Activated T-helper 1 cell treated with anti-CD3 and anti-CD28 coated beads, Interleukin-2, amount 50 U/mL, for 16 hours (primary cell): ENCODE results near the gene ATRNL1.
"Not testable (repeated sequence)": the region's sequence is repeated elsewhere in the genome, so short reads cannot be mapped to it uniquely, and the experiment has no call there.

Source experiments
- DNase-seq, 2 donors: peaks; one replicate each; pipeline ENCODE4 v3.0.0-alpha.2; 2020; ENCODE audit warnings: low read depth in 1 of 2, low spot score in 1 of 2

Gene ATRNL1

DNA sequence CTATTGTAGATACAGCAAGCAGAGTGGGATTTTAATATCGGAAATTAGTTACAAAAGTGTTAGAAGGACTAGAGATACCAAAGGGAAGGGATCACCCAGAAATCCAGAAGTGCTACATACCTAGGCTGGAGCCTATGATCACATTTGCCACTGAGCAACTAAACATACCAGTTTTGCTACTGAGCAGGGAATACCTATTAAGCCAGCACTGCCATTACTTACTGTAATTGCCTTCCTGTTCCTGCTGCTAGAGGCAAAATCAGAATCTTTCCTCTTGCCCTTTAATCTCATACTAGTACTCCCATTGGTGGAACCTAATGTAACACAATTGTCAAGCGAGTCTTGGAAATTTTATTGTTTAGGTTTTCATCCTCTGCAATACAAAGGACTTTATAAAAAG is 121.7 kb downstream of the ATRNL1 start:
- no peak for DNase-seq

DNA sequence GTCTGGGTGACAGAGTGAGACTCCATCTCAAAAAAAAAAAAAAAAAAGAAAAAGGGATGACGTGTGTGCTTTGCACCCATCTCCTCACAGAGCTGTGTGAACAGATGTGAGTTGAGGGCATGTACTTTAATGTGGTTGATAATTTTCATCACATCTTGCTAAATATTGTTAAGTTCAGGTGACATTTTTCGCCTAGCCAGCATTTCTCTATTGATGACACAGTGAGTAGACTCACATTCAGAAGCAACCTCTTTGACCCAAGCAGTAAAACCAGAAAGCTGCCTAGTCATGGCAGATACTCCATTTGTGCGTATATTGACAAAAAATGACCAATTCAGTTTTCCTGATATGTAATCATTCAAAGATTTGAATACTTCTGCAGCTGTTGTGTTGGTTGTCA is 126.0 kb downstream of the ATRNL1 start:
- no peak for DNase-seq

GRCh38 chr10:115222039-115222438 is 128.9 kb downstream of the ATRNL1 start:
- DNase-seq = no peak

- no peak for DNase-seq
These were observed 146.6 kb downstream of the ATRNL1 start for GRCh38 chr10:115239761-115240160.

DNA sequence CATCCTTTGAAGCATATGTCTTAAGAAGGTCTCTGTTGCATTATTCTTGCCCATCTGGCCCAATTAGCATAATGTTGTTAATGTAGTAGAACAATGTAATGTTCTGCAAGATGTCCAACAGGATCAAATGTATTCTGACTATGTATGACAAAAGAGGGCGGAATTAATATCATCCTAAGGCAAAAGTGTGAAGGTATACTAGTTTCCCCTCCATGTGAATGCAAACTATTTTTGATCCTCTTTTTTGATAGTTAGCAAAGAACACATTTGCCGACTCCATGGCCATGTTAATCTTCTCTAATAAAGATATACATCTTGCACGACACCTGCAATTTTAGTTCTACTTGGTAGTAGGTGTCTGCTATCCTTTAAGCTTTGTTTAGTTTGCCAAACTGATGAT is 157.6 kb downstream of the ATRNL1 start:
- DNase-seq = no peak

DNA sequence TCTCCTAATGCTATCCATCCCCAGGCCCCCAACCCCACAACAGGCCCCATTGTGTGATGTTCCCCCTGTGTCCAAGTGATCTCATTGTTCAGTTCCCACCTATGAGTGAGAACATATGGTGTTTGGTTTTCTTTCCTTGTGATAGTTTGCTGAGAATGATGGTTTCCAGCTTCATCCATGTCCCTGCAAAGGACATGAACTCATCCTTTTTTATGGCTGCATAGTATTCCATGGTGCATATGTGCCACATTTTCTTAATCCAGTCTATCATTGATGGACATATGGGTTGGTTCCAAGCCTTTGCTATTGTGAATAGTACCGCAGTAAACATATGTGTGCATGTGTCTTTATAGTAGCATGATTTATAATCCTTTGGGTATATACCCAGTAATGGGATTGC is 160.6 kb downstream of the ATRNL1 start:
- not testable (repeated sequence) for DNase-seq

GRCh38 chr10:115272482-115272881 is 179.3 kb downstream of the ATRNL1 start:
- DNase-seq = no peak

- no peak for DNase-seq
These were observed 185.1 kb downstream of the ATRNL1 start for GRCh38 chr10:115278294-115278693.

- no peak for DNase-seq
These were observed 202.1 kb downstream of the ATRNL1 start for GRCh38 chr10:115295213-115295805.

DNA sequence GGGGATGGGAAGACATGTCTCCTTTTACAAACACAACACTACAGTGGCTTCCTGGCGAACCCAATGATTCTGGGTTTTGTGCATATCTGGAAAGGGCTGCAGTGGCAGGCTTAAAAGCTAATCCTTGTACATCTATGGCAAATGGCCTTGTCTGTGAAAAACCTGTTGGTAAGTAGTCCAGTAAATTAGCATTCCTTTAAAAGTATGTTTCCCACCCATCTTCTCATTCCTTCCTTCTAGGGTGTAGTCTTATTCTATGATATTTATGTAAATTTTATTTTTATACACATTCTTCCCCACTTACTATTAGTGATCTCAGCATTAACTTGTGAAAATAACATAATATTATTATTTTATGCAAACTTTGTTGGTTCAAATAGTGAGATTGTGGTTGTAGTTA is 206.9 kb downstream of the ATRNL1 start:
- DNase-seq = no peak

DNA sequence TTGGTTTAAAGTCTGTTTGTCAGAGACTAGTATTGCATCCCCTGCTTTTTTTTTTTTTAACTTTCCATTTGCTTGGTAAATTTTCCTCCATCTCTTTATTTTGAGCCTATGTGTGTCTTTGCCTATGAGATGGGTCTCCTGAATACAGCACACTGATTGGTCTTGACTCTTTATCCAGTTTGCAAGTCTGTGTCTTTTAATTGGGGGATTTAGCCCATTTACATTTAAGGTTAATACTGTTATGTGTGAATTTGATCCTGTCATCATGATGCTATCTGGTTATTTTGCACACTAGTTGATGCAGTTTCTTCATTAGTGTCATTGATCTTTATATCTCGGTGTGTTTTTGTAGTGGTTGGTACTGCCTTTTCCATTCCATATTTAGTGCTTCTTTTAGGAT is 226.5 kb downstream of the ATRNL1 start:
- not testable (repeated sequence) for DNase-seq

DNA sequence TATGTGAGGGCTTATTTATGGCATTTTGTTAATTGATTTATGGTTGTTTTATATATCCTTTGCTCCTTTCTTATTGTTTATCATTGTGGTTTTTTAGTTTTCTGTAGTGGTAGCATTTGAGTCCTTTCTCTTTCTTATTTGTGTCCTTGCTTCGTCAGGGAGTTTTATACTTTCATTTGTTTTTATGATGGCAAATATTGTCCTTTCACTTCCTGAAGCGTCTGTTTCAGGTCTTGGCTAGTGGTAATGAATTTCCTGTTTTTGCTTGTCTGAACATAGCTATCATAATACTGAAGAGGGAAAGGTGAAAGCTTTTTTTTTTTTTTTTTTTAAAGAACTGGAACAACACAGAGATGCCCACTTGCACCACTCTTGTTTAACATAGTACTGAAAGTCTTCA is 228.2 kb downstream of the ATRNL1 start:
- DNase-seq = no peak

DNA sequence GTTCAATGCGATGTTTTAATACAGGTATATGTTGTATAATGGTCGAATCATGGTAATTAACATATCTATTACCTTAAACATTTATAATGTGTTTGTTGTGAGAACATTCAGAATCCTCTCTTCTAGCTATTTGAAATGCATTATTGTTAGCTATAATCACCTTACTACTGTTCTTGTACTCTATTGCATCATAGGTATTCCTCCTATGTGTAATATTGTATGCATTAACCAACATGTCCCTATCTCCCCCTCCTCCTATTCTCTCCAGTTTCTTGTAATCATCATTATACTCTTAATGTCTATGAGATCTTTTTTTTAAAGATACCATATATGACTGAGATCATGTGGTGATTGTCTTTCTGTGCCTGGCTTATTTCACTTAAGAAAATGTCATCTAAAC is 235.2 kb downstream of the ATRNL1 start:
- no peak for DNase-seq

- DNase-seq = no peak
These were observed 242.2 kb downstream of the ATRNL1 start for GRCh38 chr10:115335366-115335765.

GRCh38 chr10:115355162-115355760 is 262.1 kb downstream of the ATRNL1 start:
- DNase-seq = no peak

DNA sequence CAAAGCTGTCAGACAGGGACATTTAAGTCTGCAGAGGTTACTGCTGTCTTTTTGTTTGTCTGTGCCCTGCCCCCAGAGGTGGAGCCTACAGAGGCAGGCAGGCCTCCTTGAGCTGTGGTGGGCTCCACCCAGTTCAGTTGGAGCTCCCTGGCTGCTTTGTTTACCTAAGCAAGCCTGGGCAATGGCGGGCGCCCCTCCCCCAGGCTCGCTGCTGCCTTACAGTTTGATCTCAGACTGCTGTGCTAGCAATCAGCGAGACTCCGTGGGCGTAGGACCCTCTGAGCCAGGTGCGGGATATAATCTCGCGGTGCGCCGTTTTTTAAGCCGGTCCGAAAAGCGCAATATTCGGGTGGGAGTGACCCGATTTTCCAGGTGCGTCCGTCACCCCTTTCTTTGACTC is 274.8 kb downstream of the ATRNL1 start:
- not testable (repeated sequence) for DNase-seq

GRCh38 chr10:115379064-115379463 is 285.9 kb downstream of the ATRNL1 start:
- no peak for DNase-seq

GRCh38 chr10:115384665-115385064 is 291.5 kb downstream of the ATRNL1 start:
- DNase-seq = no peak

GRCh38 chr10:115390607-115391006 is 297.4 kb downstream of the ATRNL1 start:
- DNase-seq = no peak

GRCh38 chr10:115398026-115398425 is 304.9 kb downstream of the ATRNL1 start:
- DNase-seq = no peak

- no peak for DNase-seq
These were observed 309.5 kb downstream of the ATRNL1 start for GRCh38 chr10:115402699-115403098.

DNA sequence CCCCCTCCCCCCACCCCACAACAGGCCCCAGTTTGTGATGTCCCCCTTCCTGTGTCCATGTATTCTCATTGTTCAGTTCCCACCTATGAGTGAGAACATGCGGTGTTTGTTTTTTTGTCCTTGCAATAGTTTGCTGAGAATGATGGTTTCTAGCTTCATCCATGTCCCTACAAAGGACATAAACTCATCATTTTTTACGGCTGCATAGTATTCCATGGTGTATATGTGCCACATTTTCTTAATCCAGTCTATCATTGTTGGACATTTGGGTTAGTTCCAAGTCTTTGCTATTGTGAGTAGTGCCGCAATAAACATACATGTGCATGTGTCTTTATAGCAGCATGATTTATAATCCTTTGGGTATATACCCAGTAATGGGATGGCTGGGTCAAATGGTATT is 312.7 kb downstream of the ATRNL1 start:
- not testable (repeated sequence) for DNase-seq

GRCh38 chr10:115409347-115409746 is 316.2 kb downstream of the ATRNL1 start:
- DNase-seq = no peak
